ENCODE results near the gene SSBP3. TPM values are rescaled to one million over a fixed set of nuclear protein-coding genes. Genes with fewer than 3 reads are reported as not detected.
A peak's percentile ranks its signal among the peaks of the same experiment; 100 is the strongest.

The SSBP3 gene
- total RNA-seq, 4 donors from 2014 or later, result 17.1 to 25.4 (median 21.5) TPM

GRCh38 chr1:54292002-54292911, 113.9 kb downstream of the SSBP3 start:
- DNase-seq, result no peak
- TF ChIP-seq POLR2A (IDR thresholded peaks at IDR 0.05) (no peak), CTCF (IDR thresholded peaks at IDR 0.05) (no peak)
- Histone ChIP-seq H3K4me3 (no peak overlapping the region), H3K27me3 (no peaks in the 10 kb centered on the region), H3K9me3 (no peaks in the 10 kb centered on the region), H3K27ac (peak overlapping the region; percentile 71 to 87 (median 83)), H3K4me1 (peaks cover 35 to 96% (median 81%) of the 10 kb centered on the region in 3 donors), H3K36me3 (no peaks in the 10 kb centered on the region)
- WGBS, 2 donors, result 50 to 65% methylated on average over 1 to 3 of the region's 10 CpGs
- intact Hi-C loops (cut with DNase I), result no loop called here

GRCh38 chr1:54291276-54292001, 114.8 kb downstream of the SSBP3 start:
- Histone ChIP-seq H3K36me3 (no peaks in the 10 kb centered on the region), H3K4me1 (peaks cover 40 to 96% (median 81%) of the 10 kb centered on the region in 3 donors), H3K27ac (peak overlapping the region; percentile 71 to 87 (median 83)), H3K9me3 (no peaks in the 10 kb centered on the region), H3K27me3 (no peaks in the 10 kb centered on the region), H3K4me3 (no peak overlapping the region)
- intact Hi-C loops (cut with DNase I), result no loop called here
- DNase-seq, result no peak
- WGBS, 2 donors, result 54 to 61% methylated on average over 15 of the region's 20 CpGs
- no peak for TF ChIP-seq POLR2A (IDR thresholded peaks at IDR 0.05)
- no peak for TF ChIP-seq CTCF (IDR thresholded peaks at IDR 0.05)

GRCh38 chr1:54290506-54291184, 115.5 kb downstream of the SSBP3 start:
- 20 to 30% methylated on average over 11 of the region's 12 CpGs for WGBS, 2 donors
- Histone ChIP-seq H3K4me1 (peaks cover 40 to 96% (median 81%) of the 10 kb centered on the region in 3 donors), H3K27me3 (no peaks in the 10 kb centered on the region), H3K9me3 (no peaks in the 10 kb centered on the region), H3K27ac (peak overlapping the region; percentile 71 to 87 (median 83)), H3K4me3 (no peak overlapping the region), H3K36me3 (no peaks in the 10 kb centered on the region)
- DNase-seq, result no peak
- TF ChIP-seq POLR2A (IDR thresholded peaks at IDR 0.05) (no peak), CTCF (IDR thresholded peaks at IDR 0.05) (no peak)
- intact Hi-C loops (cut with DNase I), result no loop called here

GRCh38 chr1:54289712-54290233, 116.4 kb downstream of the SSBP3 start:
- H3K36me3 ChIP-seq, result no peaks in the 10 kb centered on the region
- no peaks in the 10 kb centered on the region for H3K27me3 ChIP-seq
- intact Hi-C loops (cut with DNase I), result no loop called here
- H3K27ac ChIP-seq, result peak overlapping the region; percentile 71 to 87 (median 83)
- no peak for DNase-seq
- no peaks in the 10 kb centered on the region for H3K9me3 ChIP-seq
- TF ChIP-seq POLR2A (IDR thresholded peaks at IDR 0.05) (no peak), CTCF (IDR thresholded peaks at IDR 0.05) (no peak)
- 29 to 53% methylated on average over 2 to 4 of the region's 6 CpGs for WGBS, 2 donors
- no peak overlapping the region for H3K4me3 ChIP-seq
- H3K4me1 ChIP-seq, result peaks cover 40 to 94% (median 74%) of the 10 kb centered on the region in 3 donors
